GM10266 (cell line): Measurements from ENCODE around the gene IL27RA.

Experiments used
- DNase-seq: peaks from one replicate; pipeline ENCODE4 v3.0.0; 2012; ENCODE audit errors: extremely low spot score
- TF ChIP-seq, protein P1 (sequence below): IDR thresholded peaks from 2 replicates; pipeline ENCODE4 v1.5.1; 2012; ENCODE audit warnings: mild to moderate bottlenecking, low read depth; ENCODE audit not compliant: control insufficient read depth, insufficient read depth; ENCODE audit errors: missing control alignments

Gene IL27RA

DNA sequence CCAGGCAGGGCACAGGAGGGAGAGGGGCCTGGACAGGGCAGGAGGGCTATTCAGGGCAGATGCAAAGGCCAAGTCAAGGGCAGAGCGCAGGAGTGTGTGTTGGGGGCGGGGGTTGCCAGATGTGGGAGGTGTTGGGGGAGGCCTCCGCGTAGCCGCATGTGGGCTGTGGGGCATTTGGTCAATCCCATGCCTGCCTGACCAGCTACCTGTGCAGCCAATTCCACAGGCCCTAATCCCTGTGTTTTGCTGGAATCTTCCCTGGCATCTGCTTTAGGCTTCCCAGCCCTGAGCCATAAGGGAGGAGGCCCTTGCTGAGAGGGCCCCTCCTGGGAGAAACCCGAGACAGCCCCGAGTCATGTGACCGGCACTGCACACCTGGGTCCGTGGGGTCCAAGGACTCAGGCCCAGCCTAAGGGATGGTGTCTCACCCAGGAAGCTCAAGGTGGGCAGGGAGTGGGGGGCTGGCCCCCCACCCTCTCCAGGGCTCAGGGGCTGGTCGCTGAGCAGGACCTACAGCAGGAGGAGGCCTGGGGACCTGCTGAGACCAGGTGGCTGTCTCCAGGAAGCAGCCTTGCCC, 45.7 kb upstream of the IL27RA start:
- DNase-seq, result no peak
- TF ChIP-seq, protein P1, sequence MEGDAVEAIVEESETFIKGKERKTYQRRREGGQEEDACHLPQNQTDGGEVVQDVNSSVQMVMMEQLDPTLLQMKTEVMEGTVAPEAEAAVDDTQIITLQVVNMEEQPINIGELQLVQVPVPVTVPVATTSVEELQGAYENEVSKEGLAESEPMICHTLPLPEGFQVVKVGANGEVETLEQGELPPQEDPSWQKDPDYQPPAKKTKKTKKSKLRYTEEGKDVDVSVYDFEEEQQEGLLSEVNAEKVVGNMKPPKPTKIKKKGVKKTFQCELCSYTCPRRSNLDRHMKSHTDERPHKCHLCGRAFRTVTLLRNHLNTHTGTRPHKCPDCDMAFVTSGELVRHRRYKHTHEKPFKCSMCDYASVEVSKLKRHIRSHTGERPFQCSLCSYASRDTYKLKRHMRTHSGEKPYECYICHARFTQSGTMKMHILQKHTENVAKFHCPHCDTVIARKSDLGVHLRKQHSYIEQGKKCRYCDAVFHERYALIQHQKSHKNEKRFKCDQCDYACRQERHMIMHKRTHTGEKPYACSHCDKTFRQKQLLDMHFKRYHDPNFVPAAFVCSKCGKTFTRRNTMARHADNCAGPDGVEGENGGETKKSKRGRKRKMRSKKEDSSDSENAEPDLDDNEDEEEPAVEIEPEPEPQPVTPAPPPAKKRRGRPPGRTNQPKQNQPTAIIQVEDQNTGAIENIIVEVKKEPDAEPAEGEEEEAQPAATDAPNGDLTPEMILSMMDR, result no peak

DNA sequence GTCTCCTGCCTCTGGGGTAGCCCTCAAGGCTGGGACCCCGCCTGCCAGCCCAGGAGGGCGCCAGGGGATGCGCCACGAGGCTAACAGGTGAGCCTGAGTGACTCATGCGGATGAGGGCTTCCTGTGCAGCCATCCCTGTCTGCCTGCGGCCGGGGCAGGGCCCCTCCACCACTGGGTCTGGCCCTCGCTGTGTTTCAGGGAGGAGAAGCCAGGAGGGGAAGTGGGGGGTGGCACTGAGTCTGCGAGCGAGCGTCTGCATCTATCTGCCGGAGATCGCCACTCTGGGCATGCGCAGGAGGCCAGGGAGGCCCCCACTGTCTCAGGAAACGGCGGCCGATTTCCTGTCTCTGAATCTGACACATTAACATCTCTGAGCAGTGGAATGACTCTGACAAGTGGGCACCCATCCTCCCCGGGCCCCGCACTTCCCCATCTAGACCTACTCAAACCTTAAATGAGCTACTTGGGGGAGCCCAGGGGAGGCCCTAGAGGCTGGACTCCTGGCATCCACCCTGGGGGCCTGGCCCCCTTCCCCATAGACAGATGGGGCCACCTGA, 45.1 kb upstream of the IL27RA start:
- peak; percentile 100 for DNase-seq
- TF ChIP-seq, protein P1, result no peak

DNA sequence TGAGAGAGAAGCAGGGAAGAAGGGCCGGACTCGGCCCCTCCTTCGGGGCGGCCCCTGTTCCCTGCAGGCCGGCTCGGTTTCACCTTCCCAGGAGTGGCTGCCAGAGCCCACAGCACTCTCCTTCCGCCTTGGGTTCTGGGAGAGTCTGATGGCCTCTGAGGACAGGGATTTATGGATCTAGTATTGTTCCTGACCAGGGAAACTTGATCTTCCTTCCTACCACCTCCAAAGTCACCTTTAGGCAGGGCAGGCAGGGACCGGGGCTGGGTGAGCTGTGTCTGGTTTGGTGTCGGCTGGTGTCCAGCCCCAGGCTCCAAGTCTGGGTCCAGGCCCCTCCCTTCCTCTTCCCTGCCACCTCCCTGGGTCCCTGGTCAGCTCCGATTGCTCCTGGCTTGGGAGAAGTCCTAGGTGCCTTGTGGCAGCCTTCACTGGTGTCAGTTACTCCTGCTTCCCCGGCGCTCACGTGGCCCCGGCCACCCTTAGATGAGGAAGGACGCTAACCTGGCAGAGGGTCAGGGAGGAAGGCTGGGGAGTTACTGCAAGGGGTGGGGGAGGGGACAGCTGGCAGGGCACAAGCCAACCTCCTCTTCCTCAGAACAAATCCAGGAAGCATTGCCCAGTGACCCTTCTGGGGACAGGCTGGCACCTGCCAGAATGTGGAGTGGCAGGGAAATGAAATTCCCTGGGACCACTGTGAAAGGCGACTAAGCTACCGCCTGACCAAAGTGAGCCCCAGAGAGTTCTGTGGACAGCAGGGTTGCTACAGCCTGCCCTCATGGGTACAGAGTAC, 44.3 kb upstream of the IL27RA start:
- DNase-seq, result no peak

DNA sequence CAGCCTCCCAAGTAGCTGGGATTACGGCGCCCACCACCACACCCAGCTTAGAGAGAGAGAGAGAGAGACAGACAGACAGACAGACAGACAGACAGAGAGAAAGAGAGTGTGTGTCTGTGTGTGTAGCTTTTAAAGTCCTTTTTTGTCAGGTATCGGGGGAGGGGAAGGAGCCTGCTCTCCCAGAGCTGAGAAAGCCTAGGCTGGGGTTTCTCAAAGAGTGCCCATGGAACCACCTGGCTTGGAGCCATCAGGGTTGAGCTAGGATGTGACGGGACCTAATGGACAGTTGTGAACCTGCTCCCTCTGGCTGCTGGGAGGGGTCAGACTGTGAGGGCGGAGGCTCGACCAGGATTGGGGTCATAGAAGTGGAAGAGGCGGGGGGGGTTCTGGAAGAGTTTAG, 42.1 kb upstream of the IL27RA start:
- DNase-seq, result no peak
- TF ChIP-seq, protein P1, result no peak

More for the DNA sequence above, 44.3 kb upstream of the IL27RA start:
- TF ChIP-seq, protein P1, result no peak

DNA sequence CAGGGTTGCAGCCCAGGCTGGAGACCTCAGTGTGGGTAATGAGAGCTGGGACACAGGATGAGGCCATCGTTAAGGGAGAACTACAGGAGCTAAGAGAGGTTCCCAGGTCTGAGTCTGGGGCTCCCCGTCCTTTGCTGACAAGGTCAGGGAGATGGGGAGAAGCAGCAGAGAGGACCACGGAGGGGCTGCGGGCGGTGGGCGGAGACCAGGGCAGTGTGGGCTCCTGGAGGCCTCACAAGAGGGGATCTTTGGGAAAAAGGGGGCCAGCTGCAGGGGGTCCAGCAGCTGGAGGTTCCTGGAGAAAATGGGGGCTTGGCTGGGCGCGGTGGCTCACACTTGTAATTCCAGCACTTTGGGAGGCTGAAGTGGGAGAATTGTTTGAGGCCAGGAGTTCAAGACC, 41.5 kb upstream of the IL27RA start:
- DNase-seq, result no peak
- TF ChIP-seq, protein P1, result no peak

DNA sequence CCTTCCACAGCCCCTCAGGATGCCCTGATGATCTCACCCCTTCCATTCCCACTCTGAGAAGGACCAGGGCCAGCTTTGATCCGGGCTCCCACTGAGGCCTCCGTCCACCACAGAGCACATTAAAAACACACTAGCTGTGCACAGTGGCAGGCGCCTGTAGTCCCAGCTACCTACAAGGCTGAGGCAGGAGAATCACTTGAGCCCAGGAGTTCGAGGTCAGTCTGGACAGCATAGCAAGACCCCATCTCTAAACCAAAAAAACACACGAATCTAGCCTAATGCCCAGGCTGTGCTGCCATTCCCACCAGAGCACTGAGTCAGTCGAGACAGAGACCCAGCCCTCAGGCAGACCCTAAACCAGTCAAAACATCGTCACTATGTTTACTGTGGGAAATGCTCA, 39.5 kb upstream of the IL27RA start:
- TF ChIP-seq, protein P1, result no peak
- no peak for DNase-seq

DNA sequence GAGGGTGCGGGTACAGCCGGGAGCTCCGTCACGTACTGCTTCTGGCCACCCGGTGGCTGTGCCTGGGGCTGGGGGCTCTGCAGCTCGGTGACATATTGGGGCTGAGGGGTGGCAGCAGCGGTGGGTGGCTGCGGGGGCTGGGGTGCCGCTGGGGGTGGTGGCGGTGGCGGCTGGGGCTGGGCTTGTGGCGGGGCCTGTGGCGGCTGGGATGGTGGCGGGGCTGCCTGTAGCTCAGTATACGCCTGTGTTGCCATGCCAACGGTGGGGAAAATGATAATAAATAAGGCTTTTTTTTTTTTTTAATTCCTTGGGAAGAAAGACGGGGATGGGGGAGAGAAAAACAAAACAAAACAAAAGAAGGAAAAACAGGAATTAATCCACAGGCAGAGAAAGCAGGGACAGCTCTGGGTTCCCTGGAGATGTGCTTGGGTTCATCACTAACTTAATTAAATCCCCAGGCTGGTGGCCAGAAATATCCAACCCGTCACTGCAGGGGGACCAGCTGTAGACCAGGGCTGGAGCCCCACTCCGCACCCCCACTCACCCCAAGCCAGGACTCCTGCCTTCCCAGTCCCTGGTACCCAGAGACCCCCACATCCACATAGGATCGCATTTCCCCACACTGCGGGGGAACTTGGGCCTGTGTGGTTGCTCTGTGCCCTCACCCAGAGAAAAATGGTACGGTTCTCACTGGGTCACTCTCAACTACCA, 37.8 kb upstream of the IL27RA start:
- DNase-seq, result peak; percentile 11
- TF ChIP-seq, protein P1, result no peak
